ENCODE results near the gene CASZ1. TPM values are rescaled to one million over a fixed set of nuclear protein-coding genes. Genes with fewer than 3 reads are reported as not detected.

CASZ1 gene
- total and polyA plus RNA-seq, 12 donors = 19.5 to 79.8 (median 64.7) TPM

GRCh38 chr1:10736634-10737586 is 59.5 kb downstream of the CASZ1 start:
- Histone ChIP-seq H3K36me3 (no peaks in the 10 kb centered on the region), H3K9me3 (no peaks in the 10 kb centered on the region), H3K27ac (peak overlapping the region in 9 of 10 donors; percentile 13 to 81 (median 65)), H3K27me3 (no peaks in the 10 kb centered on the region), H3K4me3 (peak overlapping the region in 1 of 10 donors; percentile 0), H3K4me1 (peaks cover 16 to 79% (median 58%) of the 10 kb centered on the region in 9 donors)
- DNase-seq (peak; percentile 55 to 62), ATAC-seq (peak; percentile 58 to 79 (median 66))
- WGBS, 2 donors = 18 to 27% methylated on average over 27 of the region's 27 CpGs
- intact Hi-C loops (cut with DNase I) = loop anchor here in 2 of 10 donors (2.0 to 5.0 kb wide), 2 partner anchors 20 to 55 kb away; no protein-coding TSS in a partner anchor
- no peak for TF ChIP-seq CTCF (IDR thresholded peaks at IDR 0.05)

GRCh38 chr1:10735563-10736305 is 60.7 kb downstream of the CASZ1 start:
- intact Hi-C loops (cut with DNase I) = loop anchor here in 2 of 10 donors (2.0 to 5.0 kb wide), 2 partner anchors 21 to 57 kb away; no protein-coding TSS in a partner anchor
- Histone ChIP-seq H3K9me3 (no peaks in the 10 kb centered on the region), H3K27ac (peak overlapping the region in 7 of 10 donors; percentile 13 to 81 (median 68)), H3K4me1 (peaks cover 16 to 85% (median 56%) of the 10 kb centered on the region in 9 donors), H3K4me3 (no peak overlapping the region), H3K36me3 (no peaks in the 10 kb centered on the region), H3K27me3 (no peaks in the 10 kb centered on the region)
- 50 to 51% methylated on average over 11 of the region's 11 CpGs for whole genome bisulfite sequencing, 2 donors
- DNase-seq (peak in 1 of 2 donors; percentile 36), ATAC-seq (peak; percentile 32 to 68 (median 46))
- no peak for TF ChIP-seq CTCF (IDR thresholded peaks at IDR 0.05)

GRCh38 chr1:10734962-10735544 is 61.4 kb downstream of the CASZ1 start:
- DNase-seq (peak in 1 of 2 donors; percentile 63), ATAC-seq (peak; percentile 47 to 76 (median 67))
- WGBS, 2 donors = 48 to 53% methylated on average over 24 of the region's 24 CpGs
- intact Hi-C loops (cut with DNase I) = loop anchor here in 1 of 10 donors (5.0 kb wide), 1 partner anchor 57 kb away; no protein-coding TSS in a partner anchor
- Histone ChIP-seq H3K9me3 (no peaks in the 10 kb centered on the region), H3K27me3 (no peaks in the 10 kb centered on the region), H3K4me3 (no peak overlapping the region), H3K4me1 (peaks cover 16 to 90% (median 56%) of the 10 kb centered on the region in 9 donors), H3K27ac (peak overlapping the region in 7 of 10 donors; percentile 13 to 81 (median 62)), H3K36me3 (no peaks in the 10 kb centered on the region)
- no peak for TF ChIP-seq CTCF (IDR thresholded peaks at IDR 0.05)
